Central memory CD8-positive, alpha-beta T cell (primary cell): ENCODE data around the gene ZNF644.
"Not testable (repeated sequence)": the region's sequence is repeated elsewhere in the genome, so short reads cannot be mapped to it uniquely, and the experiment has no call there.

Experiments used
- ATAC-seq: fragments of 150-1000 bp; cut with Tn5 transposase; replicated peaks from 2 replicates; pipeline ENCODE4 v1.10.0; 2022; ENCODE audit warnings: mild to moderate bottlenecking, moderate FRiP score, moderate number of reproducible peaks; ENCODE audit not compliant: poor library complexity, severe bottlenecking; ENCODE audit errors: extremely low read depth
- DNase-seq, 2 donors: peaks; one replicate each; pipeline ENCODE4 v3.0.0; 2021; ENCODE audit warnings: low spot score in 2 of 2
- H3K27ac Mint-ChIP-seq: one replicate; pipeline ENCODE4 v1.8.0; 2022; ENCODE audit warnings: low read depth, mild to moderate bottlenecking, moderate library complexity, mixed read lengths
- H3K27me3 Mint-ChIP-seq: one replicate; pipeline ENCODE4 v1.8.0; 2022; ENCODE audit warnings: mixed read lengths
- H3K36me3 Mint-ChIP-seq: one replicate; pipeline ENCODE4 v1.8.0; 2022; ENCODE audit warnings: mild to moderate bottlenecking, moderate library complexity, mixed read lengths; ENCODE audit not compliant: insufficient read depth
- H3K4me1 Mint-ChIP-seq: one replicate; pipeline ENCODE4 v1.8.0; 2022; ENCODE audit warnings: mixed read lengths
- H3K4me3 Mint-ChIP-seq: one replicate; pipeline ENCODE4 v1.8.0; 2022; ENCODE audit warnings: mild to moderate bottlenecking, moderate library complexity, mixed read lengths
- H3K9me3 Mint-ChIP-seq: one replicate; pipeline ENCODE4 v1.8.0; 2022; ENCODE audit warnings: mixed read lengths

ZNF644 gene

DNA sequence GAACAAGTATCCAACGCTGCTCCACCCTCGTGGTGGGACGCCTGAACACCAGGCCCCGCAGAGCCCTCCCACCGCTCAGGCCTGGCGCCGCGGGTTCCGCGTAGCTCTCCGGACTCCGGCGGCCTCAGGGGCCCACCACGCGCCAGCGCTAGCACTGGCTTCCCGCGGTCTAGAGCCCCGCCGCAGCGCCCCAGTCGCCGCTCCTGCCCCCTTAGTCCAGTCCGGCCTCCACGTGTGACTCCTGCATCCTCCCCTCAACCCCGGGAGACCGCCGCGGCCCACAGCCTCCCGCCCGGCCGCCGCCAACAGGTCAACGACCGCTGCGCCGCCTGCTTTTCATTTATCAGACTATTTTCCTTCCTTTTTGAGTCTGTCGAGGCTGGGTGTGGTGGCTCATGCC, 128.2 kb downstream of the ZNF644 start:
- not testable (repeated sequence) for H3K27me3 Mint-ChIP-seq, H3K9me3 Mint-ChIP-seq, H3K4me1 Mint-ChIP-seq, DNase-seq, H3K36me3 Mint-ChIP-seq, H3K27ac Mint-ChIP-seq, ATAC-seq, H3K4me3 Mint-ChIP-seq

DNA sequence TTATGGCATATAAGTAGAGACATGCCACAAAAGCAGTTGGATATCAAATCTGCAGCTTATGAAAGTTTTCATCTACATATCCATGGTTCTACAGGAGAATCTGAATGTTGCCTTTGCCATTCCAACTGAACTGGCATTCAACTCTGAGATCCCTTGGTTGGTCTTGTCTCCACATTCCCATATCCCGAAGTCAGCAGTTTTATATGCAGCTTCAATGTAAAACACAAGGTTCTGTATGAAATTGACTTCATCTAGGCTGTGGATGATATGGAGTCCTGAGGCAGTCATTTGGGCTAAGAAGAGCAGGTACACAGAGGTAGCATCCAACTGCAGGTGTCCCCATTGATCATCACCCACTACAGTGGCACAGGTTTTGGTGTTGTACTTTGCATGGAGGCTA, 129.0 kb downstream of the ZNF644 start:
- not testable (repeated sequence) for DNase-seq, H3K36me3 Mint-ChIP-seq, ATAC-seq, H3K27ac Mint-ChIP-seq, H3K27me3 Mint-ChIP-seq, H3K4me3 Mint-ChIP-seq, H3K9me3 Mint-ChIP-seq, H3K4me1 Mint-ChIP-seq

DNA sequence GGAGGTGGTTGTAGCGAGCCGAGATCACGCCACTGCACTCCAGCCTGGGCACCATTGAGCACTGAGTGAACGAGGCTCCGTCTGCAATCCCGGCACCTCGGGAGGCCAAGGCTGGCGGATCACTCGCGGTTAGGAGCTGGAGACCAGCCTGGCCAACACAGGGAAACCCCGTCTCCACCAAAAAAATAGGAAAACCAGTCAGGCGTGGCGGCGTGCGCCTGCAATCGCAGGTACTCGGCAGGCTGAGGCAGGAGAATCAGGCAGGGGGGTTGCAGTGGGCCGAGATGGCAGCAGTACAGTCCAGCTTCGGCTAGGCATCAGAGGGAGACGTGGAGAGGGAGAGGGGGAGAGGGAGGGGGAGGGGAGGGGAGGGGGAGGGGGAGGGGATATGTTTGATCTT, 129.6 kb downstream of the ZNF644 start:
- DNase-seq, H3K9me3 Mint-ChIP-seq, H3K27me3 Mint-ChIP-seq, H3K36me3 Mint-ChIP-seq, H3K27ac Mint-ChIP-seq, ATAC-seq, H3K4me1 Mint-ChIP-seq, H3K4me3 Mint-ChIP-seq: not testable (repeated sequence)

DNA sequence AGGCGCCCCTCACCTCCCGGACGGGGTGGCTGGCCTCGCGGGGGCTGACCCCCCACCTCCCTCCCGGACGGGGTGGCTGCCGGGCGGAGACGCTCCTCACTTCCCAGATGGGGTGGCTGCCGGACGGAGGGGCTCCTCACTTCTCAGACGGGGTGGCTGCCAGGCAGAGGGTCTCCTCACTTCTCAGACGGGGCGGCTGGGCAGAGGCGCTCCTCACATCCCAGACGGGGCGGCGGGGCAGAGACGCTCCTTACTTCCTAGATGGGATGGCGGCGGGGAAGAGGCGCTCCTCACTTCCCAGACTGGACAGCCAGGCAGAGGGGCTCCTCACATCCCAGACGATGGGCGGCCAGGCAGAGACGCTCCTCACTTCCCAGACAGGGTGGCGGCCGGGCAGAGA, 130.1 kb downstream of the ZNF644 start:
- H3K27ac Mint-ChIP-seq, ATAC-seq, DNase-seq, H3K9me3 Mint-ChIP-seq, H3K36me3 Mint-ChIP-seq, H3K4me3 Mint-ChIP-seq, H3K27me3 Mint-ChIP-seq, H3K4me1 Mint-ChIP-seq: not testable (repeated sequence)

DNA sequence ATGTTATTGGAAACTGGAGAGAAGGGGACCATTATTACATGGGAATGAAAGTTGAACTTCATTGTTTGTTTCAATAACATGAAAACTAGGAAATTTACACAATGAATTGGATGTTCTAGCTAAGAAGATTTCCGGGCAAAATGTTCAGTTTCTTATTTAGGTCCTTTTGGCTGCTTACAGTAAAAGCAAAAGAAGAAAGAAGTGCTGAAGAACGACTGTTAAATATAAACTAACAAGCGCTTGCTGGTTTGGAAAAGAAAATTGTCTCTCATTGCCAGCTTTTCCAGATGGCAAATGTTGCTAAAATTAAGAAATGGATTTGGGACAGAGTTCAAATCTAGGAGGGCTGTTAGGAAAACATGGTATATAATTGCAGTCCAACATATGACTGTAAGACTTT, 139.6 kb downstream of the ZNF644 start:
- no peak for DNase-seq
- Mint-ChIP-seq H3K27me3 (peaks cover 42% of the 10 kb centered on the region), H3K9me3 (peaks cover 21% of the 10 kb centered on the region)

DNA sequence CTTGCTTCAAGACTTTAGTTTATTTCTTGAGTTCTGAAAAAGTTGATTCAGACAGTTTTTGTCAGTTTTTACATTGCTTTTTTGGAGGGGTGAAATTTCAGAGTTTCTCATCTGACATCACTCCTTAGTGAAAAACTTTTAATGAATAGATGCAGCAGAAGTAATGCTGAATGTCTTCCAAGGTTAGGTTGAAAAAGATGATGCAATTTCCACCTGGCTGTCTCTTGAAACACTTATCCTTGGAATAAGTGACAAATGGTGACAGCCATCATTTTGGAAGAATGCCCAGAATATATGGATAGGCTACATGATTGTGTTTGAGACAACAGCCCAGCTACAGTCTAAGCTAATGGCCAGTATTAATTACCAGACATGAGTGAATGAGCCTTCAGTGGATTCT, 140.8 kb downstream of the ZNF644 start:
- Mint-ChIP-seq H3K4me1 (no peaks in the 10 kb centered on the region), H3K9me3 (peaks cover 21% of the 10 kb centered on the region), H3K27me3 (peaks cover 41% of the 10 kb centered on the region), H3K4me3 (no peak overlapping the region), H3K27ac (no peak overlapping the region), H3K36me3 (peaks cover 5% of the 10 kb centered on the region)
- ATAC-seq (no peak), DNase-seq (no peak)

More for the DNA sequence above, 139.6 kb downstream of the ZNF644 start:
- no peak for ATAC-seq
- H3K27ac Mint-ChIP-seq = no peak overlapping the region
- H3K36me3 Mint-ChIP-seq = peaks cover 5% of the 10 kb centered on the region
- H3K4me1 Mint-ChIP-seq = no peaks in the 10 kb centered on the region
- no peak overlapping the region for H3K4me3 Mint-ChIP-seq

DNA sequence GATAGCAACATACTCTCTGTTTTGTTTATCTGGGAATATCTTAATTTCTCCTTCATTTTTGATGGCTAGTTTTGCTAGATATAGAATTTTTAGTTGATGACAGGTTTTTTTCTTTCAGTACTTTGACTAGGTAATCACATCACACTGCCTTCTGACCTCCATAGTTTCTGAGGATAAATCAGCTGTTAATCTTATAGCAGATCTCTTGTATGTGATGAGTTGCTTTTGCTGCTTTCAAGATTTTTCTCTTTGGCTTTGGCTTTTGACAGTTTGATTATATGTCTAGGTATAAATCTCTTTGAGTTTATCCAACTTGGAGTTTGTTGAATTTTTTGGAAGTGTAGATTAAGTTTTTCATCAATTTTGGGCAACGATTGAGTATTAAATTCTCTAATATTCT, 142.6 kb downstream of the ZNF644 start:
- Mint-ChIP-seq H3K27me3 (peaks cover 41% of the 10 kb centered on the region), H3K36me3 (peaks cover 5% of the 10 kb centered on the region), H3K4me3 (no peak overlapping the region), H3K4me1 (no peaks in the 10 kb centered on the region), H3K9me3 (peaks cover 26% of the 10 kb centered on the region), H3K27ac (no peak overlapping the region)
- no peak for DNase-seq
- no peak for ATAC-seq

DNA sequence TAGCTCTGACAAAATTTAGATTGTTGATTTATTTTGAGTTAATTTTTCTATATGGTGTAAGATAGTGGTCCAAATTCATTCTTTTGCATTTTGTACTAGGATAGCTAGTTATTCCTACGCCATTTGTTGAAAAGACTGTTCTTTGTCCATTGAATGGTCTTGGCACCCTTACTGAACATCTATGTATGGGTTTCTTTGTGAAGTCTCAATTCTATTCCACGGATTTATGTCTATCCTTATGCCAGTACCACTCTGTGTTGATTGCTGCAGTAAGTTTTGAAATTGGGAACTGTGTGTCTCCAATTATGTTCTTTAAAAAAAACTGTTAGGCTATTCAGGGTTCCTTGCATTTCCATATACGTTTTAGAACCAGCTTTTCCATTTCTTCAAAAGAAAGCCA, 145.7 kb downstream of the ZNF644 start:
- Mint-ChIP-seq H3K27me3 (peaks cover 41% of the 10 kb centered on the region), H3K36me3 (peaks cover 6% of the 10 kb centered on the region), H3K4me3 (no peak overlapping the region), H3K27ac (no peak overlapping the region), H3K4me1 (no peaks in the 10 kb centered on the region), H3K9me3 (peaks cover 20% of the 10 kb centered on the region)
- DNase-seq (no peak), ATAC-seq (no peak)
